Mesenchymal stem cell (in vitro differentiated cells and primary cell): ENCODE results near the gene RBM26.

ENCODE experiments used
- DNase-seq: peaks from one replicate; pipeline ENCODE4 v3.0.0-alpha.2; 2013
- H2AFZ ChIP-seq: one replicate; pipeline ENCODE4 v1.6.1; 2013; ENCODE audit warnings: low read depth, mild to moderate bottlenecking, control low read depth, inconsistent platforms, low read length, moderate library complexity
- H2AK5ac ChIP-seq: 2 replicates; pipeline ENCODE4 v1.6.1; 2013; ENCODE audit warnings: low read length, moderate library complexity, mild to moderate bottlenecking, inconsistent platforms; ENCODE audit not compliant: severe bottlenecking
- H2BK120ac ChIP-seq: one replicate; pipeline ENCODE4 v1.6.1; 2013; ENCODE audit warnings: low read depth, mild to moderate bottlenecking, inconsistent platforms, low read length, moderate library complexity
- H2BK12ac ChIP-seq, 2 experiments: one replicate each; pipeline ENCODE4 v1.6.1; 2013; ENCODE audit warnings: inconsistent platforms in 2 of 2, low read length in 2 of 2, mild to moderate bottlenecking in 2 of 2, moderate library complexity in 2 of 2, control low read depth in 1 of 2
- H2BK15ac ChIP-seq: one replicate; pipeline ENCODE4 v1.6.1; 2013; ENCODE audit warnings: mild to moderate bottlenecking, low read depth, inconsistent platforms; ENCODE audit not compliant: poor library complexity, severe bottlenecking
- H2BK5ac ChIP-seq: 2 replicates; pipeline ENCODE4 v1.6.1; 2013; ENCODE audit warnings: low read depth, mild to moderate bottlenecking, low read length, control low read depth, inconsistent platforms; ENCODE audit not compliant: poor library complexity, severe bottlenecking
- H3K14ac ChIP-seq, 2 experiments: one replicate each; pipeline ENCODE4 v1.6.1; 2013; ENCODE audit warnings: inconsistent platforms in 2 of 2, low read length in 2 of 2, control low read depth in 1 of 2, mild to moderate bottlenecking in 1 of 2, moderate library complexity in 1 of 2
- H3K18ac ChIP-seq, 2 experiments: one replicate each; pipeline ENCODE4 v1.6.1; 2013; ENCODE audit warnings: inconsistent platforms in 2 of 2, low read length in 2 of 2, control low read depth in 1 of 2, low read depth in 1 of 2, mild to moderate bottlenecking in 1 of 2
- H3K23ac ChIP-seq, 2 experiments: one replicate each; pipeline ENCODE4 v1.6.1; 2013; ENCODE audit warnings: inconsistent platforms in 2 of 2, low read length in 2 of 2, mild to moderate bottlenecking in 2 of 2, moderate library complexity in 2 of 2, control low read depth in 1 of 2
- H3K27ac ChIP-seq: 2 replicates; pipeline ENCODE4 v1.5.1; 2013; ENCODE audit warnings: mild to moderate bottlenecking, moderate library complexity, low read length, control low read depth, inconsistent platforms; ENCODE audit not compliant: poor library complexity, severe bottlenecking
- H3K27me3 ChIP-seq, 2 experiments: 2 replicates each; pipeline versions ENCODE4 v1.6.1 to v1.7.0; 2013; ENCODE audit warnings: low read length in 2 of 2, mild to moderate bottlenecking in 2 of 2, moderate library complexity in 2 of 2, control low read depth in 1 of 2, inconsistent platforms in 1 of 2; ENCODE audit not compliant: control insufficient read depth in 1 of 2, insufficient read depth in 1 of 2
- H3K36me3 ChIP-seq, 2 experiments: 2 replicates each; pipeline versions ENCODE4 v1.6.1 to v1.7.0; 2013; ENCODE audit warnings: low read length in 2 of 2, control low read depth in 1 of 2, inconsistent platforms in 1 of 2, low read depth in 1 of 2, mild to moderate bottlenecking in 1 of 2; ENCODE audit not compliant: insufficient read depth in 2 of 2, control insufficient read depth in 1 of 2
- H3K4ac ChIP-seq, 2 experiments: one replicate each; pipeline ENCODE4 v1.6.1; 2013; ENCODE audit warnings: inconsistent platforms in 2 of 2, low read length in 2 of 2, mild to moderate bottlenecking in 2 of 2, moderate library complexity in 2 of 2, control low read depth in 1 of 2, low read depth in 1 of 2
- H3K4me1 ChIP-seq: 2 replicates; pipeline ENCODE4 v1.6.1; 2013; ENCODE audit warnings: low read depth, low read length, control low read depth; ENCODE audit not compliant: control insufficient read depth, insufficient read depth
- H3K4me2 ChIP-seq: 2 replicates; pipeline ENCODE4 v1.6.1; 2013; ENCODE audit warnings: low read length, mild to moderate bottlenecking, inconsistent platforms; ENCODE audit not compliant: poor library complexity, severe bottlenecking
- H3K4me3 ChIP-seq, 2 experiments: 2 replicates each; pipeline versions ENCODE4 v1.5.1 to v1.7.0; 2013; ENCODE audit warnings: low read length in 2 of 2, mild to moderate bottlenecking in 2 of 2, control low read depth in 1 of 2, low read depth in 1 of 2; ENCODE audit not compliant: insufficient read depth in 1 of 2
- H3K79me1 ChIP-seq: replicated peaks from 2 replicates; pipeline ENCODE4 v1.6.1; 2013; ENCODE audit warnings: mild to moderate bottlenecking, control low read depth, low read length, inconsistent platforms; ENCODE audit not compliant: poor library complexity, severe bottlenecking
- H3K9ac ChIP-seq: 2 replicates; pipeline ENCODE4 v1.7.0; 2013; ENCODE audit warnings: mild to moderate bottlenecking, low read length, moderate library complexity
- H3K9me3 ChIP-seq: 2 replicates; pipeline ENCODE4 v1.7.0; 2013; ENCODE audit warnings: mild to moderate bottlenecking, low read length; ENCODE audit not compliant: control insufficient read depth
- H4K8ac ChIP-seq: one replicate; pipeline ENCODE4 v1.6.1; 2013; ENCODE audit warnings: inconsistent platforms, mild to moderate bottlenecking, low read length, moderate library complexity
- H4K91ac ChIP-seq: one replicate; pipeline ENCODE4 v1.6.1; 2013; ENCODE audit warnings: mild to moderate bottlenecking, low read length, inconsistent platforms
- WGBS: methylation state at CpG from one replicate; pipeline ENCODE4 v1.1.7; 2013; ENCODE audit warnings: mixed read lengths; 5-methylcytosine and 5-hydroxymethylcytosine counted together

Gene RBM26

DNA sequence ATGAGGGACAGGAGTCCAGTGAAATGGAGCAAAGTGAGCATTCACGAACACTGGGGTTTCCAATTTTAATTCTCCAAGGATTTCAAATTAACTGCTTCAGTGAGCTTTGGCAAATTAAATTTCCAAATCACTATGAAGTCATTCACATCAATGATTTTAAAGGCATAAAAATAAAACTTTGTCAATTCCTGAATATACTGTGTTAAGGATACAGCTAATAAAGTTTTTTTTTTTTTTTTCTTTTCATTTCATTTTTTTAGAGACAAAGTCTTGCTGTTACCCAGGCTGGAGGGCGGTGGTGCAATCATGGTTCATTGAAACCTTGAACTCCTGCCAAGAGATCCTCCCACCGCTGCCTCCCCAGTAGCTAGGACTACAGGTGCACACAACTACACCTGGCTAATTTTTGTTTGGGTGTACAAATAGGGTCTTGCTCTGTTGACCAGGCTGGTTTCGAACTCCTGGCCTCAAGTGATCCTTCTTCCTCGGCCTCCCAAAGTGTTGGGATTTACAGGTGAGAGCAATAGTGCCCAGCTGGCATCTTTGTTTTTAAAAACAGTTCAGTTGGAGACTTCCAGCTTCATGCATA lies 21.9 kb downstream of the RBM26 start:
- Histone ChIP-seq H2BK12ac (no peak overlapping the region), H2AK5ac (no peak overlapping the region), H3K18ac (no peak overlapping the region), H3K9me3 (no peaks in the 10 kb centered on the region), H2BK120ac (no peak overlapping the region), H3K4me1 (no peaks in the 10 kb centered on the region), H3K27ac (no peak overlapping the region), H2AFZ (no peak overlapping the region), H2BK5ac (no peak overlapping the region), H4K91ac (no peak overlapping the region), H3K27me3 (no peaks in the 10 kb centered on the region), H3K4me2 (no peak overlapping the region), H3K79me1 (peaks cover 2% of the 10 kb centered on the region), H3K14ac (no peak overlapping the region), H2BK15ac (no peak overlapping the region), H3K36me3 (peaks cover 0 to 3% of the 10 kb centered on the region in 2 experiments), H3K4ac (no peak overlapping the region), H3K4me3 (no peak overlapping the region), H3K23ac (no peak overlapping the region), H3K9ac (no peak overlapping the region), H4K8ac (no peak overlapping the region)
- DNase-seq = no peak
- 100% methylated on average over 2 of the region's 5 CpGs for WGBS

DNA sequence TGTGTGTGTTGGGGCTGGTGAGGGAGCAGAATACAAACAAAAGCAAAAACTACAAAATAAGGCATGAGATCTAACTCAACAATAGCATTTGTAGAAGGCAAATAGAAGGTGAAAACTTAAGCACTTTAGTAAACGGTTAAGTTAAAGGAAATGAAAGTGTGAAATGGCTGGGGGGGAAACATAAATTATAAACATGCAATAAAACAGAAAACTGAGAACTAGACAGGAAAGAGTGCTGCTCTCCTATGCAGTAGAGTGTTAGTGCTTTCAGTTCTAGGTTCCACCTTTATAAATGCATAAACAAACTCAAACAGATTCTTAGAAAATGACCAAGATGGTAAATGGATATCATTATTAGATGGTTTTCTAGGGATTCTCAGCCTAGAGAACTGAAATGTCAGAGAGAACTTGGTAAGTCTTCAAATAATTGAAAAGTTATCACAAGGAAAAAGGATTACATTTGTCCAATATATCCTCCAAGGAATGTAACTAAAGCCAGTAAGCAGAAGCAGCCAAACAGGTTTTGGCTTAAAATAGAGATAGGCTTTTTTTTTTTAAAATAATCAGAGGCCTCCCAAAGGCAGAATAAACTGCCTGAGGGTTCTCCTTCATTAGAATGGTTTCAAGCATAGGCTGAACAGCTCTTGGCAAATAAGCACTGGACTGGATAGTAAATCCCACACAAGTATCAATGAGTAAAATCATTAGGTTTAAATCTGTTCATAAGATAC lies 23.3 kb downstream of the RBM26 start:
- Histone ChIP-seq H3K4ac (no peak overlapping the region), H2BK120ac (no peak overlapping the region), H4K91ac (no peak overlapping the region), H2BK5ac (no peak overlapping the region), H3K4me1 (no peaks in the 10 kb centered on the region), H3K36me3 (peaks cover 5 to 7% of the 10 kb centered on the region in 2 experiments), H3K27me3 (no peaks in the 10 kb centered on the region), H3K27ac (no peak overlapping the region), H2AFZ (no peak overlapping the region), H4K8ac (no peak overlapping the region), H2BK12ac (no peak overlapping the region), H3K23ac (no peak overlapping the region), H2BK15ac (no peak overlapping the region), H3K18ac (no peak overlapping the region), H3K79me1 (peaks cover 5% of the 10 kb centered on the region), H3K9me3 (no peaks in the 10 kb centered on the region), H2AK5ac (no peak overlapping the region), H3K9ac (no peak overlapping the region), H3K14ac (no peak overlapping the region), H3K4me2 (no peak overlapping the region), H3K4me3 (no peak overlapping the region)
- no CpG with 5 or more reads among the region's 1 CpG for WGBS
- no peak for DNase-seq

DNA sequence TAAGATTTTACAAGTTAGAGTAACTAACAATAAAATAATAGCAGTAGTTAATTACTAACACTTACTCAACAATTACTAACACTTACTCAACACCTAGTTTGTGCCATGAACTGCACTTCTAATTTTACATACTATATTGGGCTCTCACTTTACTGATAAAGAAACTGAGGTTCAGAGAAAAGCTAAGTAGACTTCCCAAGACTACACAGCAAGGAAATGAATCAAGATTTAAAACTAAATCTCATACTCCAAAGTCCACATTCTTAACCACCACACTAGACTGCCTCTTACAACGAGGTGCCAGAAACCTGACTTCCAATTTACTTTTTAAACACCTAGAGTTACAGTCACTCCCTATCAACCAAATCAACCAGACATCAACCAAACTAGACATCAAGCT lies 25.1 kb downstream of the RBM26 start:
- no peak overlapping the region for H2BK120ac ChIP-seq
- H2AK5ac ChIP-seq = no peak overlapping the region
- no peak overlapping the region for H4K91ac ChIP-seq
- H3K27ac ChIP-seq = no peak overlapping the region
- WGBS = 97% methylated on average over 1 of the region's 1 CpG
- no peak overlapping the region for H2BK5ac ChIP-seq
- no peak overlapping the region for H3K23ac ChIP-seq
- no peaks in the 10 kb centered on the region for H3K9me3 ChIP-seq
- no peak overlapping the region for H2BK12ac ChIP-seq
- H3K4ac ChIP-seq = no peak overlapping the region
- DNase-seq = no peak
- no peaks in the 10 kb centered on the region for H3K4me1 ChIP-seq
- H3K9ac ChIP-seq = no peak overlapping the region
- no peak overlapping the region for H3K14ac ChIP-seq
- peaks cover 5% of the 10 kb centered on the region for H3K79me1 ChIP-seq
- H3K4me2 ChIP-seq = no peak overlapping the region
- H3K18ac ChIP-seq = no peak overlapping the region
- H2BK15ac ChIP-seq = no peak overlapping the region
- H3K36me3 ChIP-seq = peaks cover 12 to 24% of the 10 kb centered on the region in 2 experiments
- no peaks in the 10 kb centered on the region for H3K27me3 ChIP-seq
- H4K8ac ChIP-seq = no peak overlapping the region
- no peak overlapping the region for H2AFZ ChIP-seq
- H3K4me3 ChIP-seq = no peak overlapping the region

DNA sequence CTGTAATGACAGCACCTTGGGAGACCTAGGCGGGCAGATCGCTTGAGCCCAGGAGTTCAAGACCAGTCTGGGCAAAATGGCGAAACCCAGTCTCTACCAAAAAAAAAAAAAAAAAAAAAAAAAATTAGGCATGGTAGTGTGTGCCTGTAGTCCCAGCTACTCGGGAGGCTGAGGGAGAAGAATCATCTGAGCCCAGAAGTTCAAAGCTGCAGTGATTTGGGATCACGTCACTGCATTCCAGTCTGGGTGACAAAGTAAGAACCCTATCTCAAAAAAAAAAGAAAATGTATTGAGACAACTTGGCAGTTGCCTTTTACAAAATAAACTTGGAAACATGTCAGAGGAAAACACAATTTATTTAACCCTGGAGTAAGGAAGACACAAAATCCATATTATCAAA lies 26.8 kb downstream of the RBM26 start:
- no peak overlapping the region for H4K8ac ChIP-seq
- H3K27ac ChIP-seq = no peak overlapping the region
- H3K14ac ChIP-seq = no peak overlapping the region
- no peaks in the 10 kb centered on the region for H3K9me3 ChIP-seq
- no peak overlapping the region for H3K4me2 ChIP-seq
- no peak overlapping the region for H2BK5ac ChIP-seq
- H3K4ac ChIP-seq = no peak overlapping the region
- peaks cover 5% of the 10 kb centered on the region for H3K79me1 ChIP-seq
- H2AFZ ChIP-seq = no peak overlapping the region
- H3K23ac ChIP-seq = no peak overlapping the region
- H2AK5ac ChIP-seq = no peak overlapping the region
- H3K4me1 ChIP-seq = no peaks in the 10 kb centered on the region
- no peak overlapping the region for H3K18ac ChIP-seq
- 100% methylated on average over 1 of the region's 5 CpGs for WGBS
- no peak for DNase-seq
- H3K27me3 ChIP-seq = no peaks in the 10 kb centered on the region
- H2BK15ac ChIP-seq = no peak overlapping the region
- no peak overlapping the region for H3K9ac ChIP-seq
- H3K4me3 ChIP-seq = no peak overlapping the region
- peaks cover 11 to 38% of the 10 kb centered on the region in 2 experiments for H3K36me3 ChIP-seq
- H4K91ac ChIP-seq = no peak overlapping the region
- no peak overlapping the region for H2BK120ac ChIP-seq
- H2BK12ac ChIP-seq = no peak overlapping the region
